IMR-90 (cell line): ENCODE measurements around the gene CFAP61. TPM values are rescaled to one million over a fixed set of nuclear protein-coding genes. Genes with fewer than 3 reads are reported as not detected.
A peak's percentile ranks its signal among the peaks of the same experiment; 100 is the strongest.

ENCODE experiments used
- ATAC-seq: fragments of 200-7000 bp; cut with Tn5 transposase; 2 replicates; pipeline ENCODE4 v1.9.1; 2020; ENCODE audit warnings: low read depth, mild to moderate bottlenecking, moderate library complexity
- BruUV-seq: library from RNA; stranded (reverse); fragments of 400-500 nt; replicated peaks from 2 replicates; lab custom pipeline; 2021; lab: Mats Ljungman, UMichigan
- CTCF ChIA-PET: fragments of 300-600 bp; formaldehyde crosslinking; extraction: SDS; loops from one replicate; lab custom pipeline; 2021; ENCODE audit warnings: antibody characterized with exemption; lab: Yijun Ruan, JAX
- POLR2A ChIA-PET: fragments of 300-600 bp; sonication (Branson Sonifier 250); formaldehyde crosslinking; loops from one replicate; lab custom pipeline; 2022; ENCODE audit warnings: antibody characterized with exemption; ENCODE audit not compliant: unreplicated experiment; lab: Charles Lee
- DNase-seq: peaks from one replicate; pipeline ENCODE4 v3.0.0; 2013
- H2AFZ ChIP-seq: replicated peaks from 2 replicates; pipeline ENCODE3; 2013; ENCODE audit warnings: low read length, mild to moderate bottlenecking; ENCODE audit not compliant: poor library complexity
- H2AK5ac ChIP-seq: 2 replicates; pipeline ENCODE4 v1.6.1; 2013; ENCODE audit warnings: low read depth, low read length, inconsistent platforms
- H2AK9ac ChIP-seq: replicated peaks from 2 replicates; pipeline ENCODE3; 2013; ENCODE audit warnings: mild to moderate bottlenecking, low read depth, low read length, moderate library complexity; ENCODE audit not compliant: poor library complexity
- H2BK120ac ChIP-seq: 2 replicates; pipeline ENCODE4 v1.6.1; 2013; ENCODE audit warnings: low read depth, low read length, inconsistent platforms
- H2BK15ac ChIP-seq: 3 replicates; pipeline ENCODE4 v1.6.1; 2013; ENCODE audit warnings: low read depth, low read length, inconsistent platforms
- H2BK20ac ChIP-seq: 2 replicates; pipeline ENCODE4 v1.6.1; 2013; ENCODE audit warnings: low read depth, mild to moderate bottlenecking, inconsistent platforms, low read length, moderate library complexity
- H2BK5ac ChIP-seq: 2 replicates; pipeline ENCODE4 v1.6.1; 2013; ENCODE audit warnings: mild to moderate bottlenecking, low read depth, low read length, inconsistent platforms; ENCODE audit not compliant: poor library complexity, severe bottlenecking
- H3K14ac ChIP-seq: replicated peaks from 2 replicates; pipeline ENCODE4 v1.6.1; 2013; ENCODE audit warnings: low read depth, low read length, inconsistent platforms
- H3K18ac ChIP-seq: 2 replicates; pipeline ENCODE4 v1.6.1; 2013; ENCODE audit warnings: low read depth, low read length, control low read depth
- H3K23ac ChIP-seq: 2 replicates; pipeline ENCODE4 v1.6.1; 2013; ENCODE audit warnings: low read depth, low read length, inconsistent platforms
- H3K27ac ChIP-seq: 2 replicates; pipeline ENCODE4 v1.5.1; 2013; ENCODE audit warnings: mild to moderate bottlenecking, control low read depth, low read length; ENCODE audit not compliant: insufficient read depth
- H3K27me3 ChIP-seq: 2 replicates; pipeline ENCODE4 v1.6.1; 2013; ENCODE audit warnings: low read length; ENCODE audit not compliant: control insufficient read depth, insufficient read depth
- H3K36me3 ChIP-seq: 2 replicates; pipeline ENCODE4 v1.6.1; 2013; ENCODE audit warnings: low read length, mixed read lengths; ENCODE audit not compliant: control insufficient read depth, insufficient read depth
- H3K4ac ChIP-seq: 2 replicates; pipeline ENCODE4 v1.6.1; 2013; ENCODE audit warnings: low read depth, low read length, inconsistent platforms
- H3K4me1 ChIP-seq: 2 replicates; pipeline ENCODE4 v1.6.1; 2013; ENCODE audit warnings: low read length, mixed read lengths; ENCODE audit not compliant: control insufficient read depth, insufficient read depth
- H3K4me2 ChIP-seq: 2 replicates; pipeline ENCODE4 v1.6.1; 2013; ENCODE audit warnings: low read depth, mild to moderate bottlenecking, control low read depth, low read length, moderate library complexity
- H3K4me3 ChIP-seq: 2 replicates; pipeline ENCODE4 v1.5.1; 2013; ENCODE audit warnings: low read depth, mild to moderate bottlenecking, control low read depth, low read length, moderate library complexity; ENCODE audit not compliant: insufficient read depth
- H3K56ac ChIP-seq: 2 replicates; pipeline ENCODE4 v1.6.1; 2013; ENCODE audit warnings: low read length, inconsistent platforms; ENCODE audit not compliant: insufficient read depth; ENCODE audit errors: extremely low read depth
- H3K79me1 ChIP-seq, 2 experiments: 2 replicates each; pipeline ENCODE4 v1.6.1; 2013; ENCODE audit warnings: low read length in 2 of 2, inconsistent platforms in 1 of 2, low read depth in 1 of 2
- H3K9ac ChIP-seq: 2 replicates; pipeline ENCODE4 v1.6.1; 2013; ENCODE audit warnings: low read depth, low read length, control low read depth
- H3K9me1 ChIP-seq: 2 replicates; pipeline ENCODE4 v1.6.1; 2013; ENCODE audit warnings: low read length, inconsistent platforms; ENCODE audit not compliant: insufficient read depth
- H3K9me3 ChIP-seq: 2 replicates; pipeline ENCODE4 v1.6.1; 2013; ENCODE audit warnings: low read length; ENCODE audit not compliant: control insufficient read depth, insufficient read depth
- H4K20me1 ChIP-seq: 2 replicates; pipeline ENCODE4 v1.6.1; 2013; ENCODE audit warnings: low read length, inconsistent platforms; ENCODE audit not compliant: insufficient read depth
- H4K5ac ChIP-seq: 2 replicates; pipeline ENCODE4 v1.6.1; 2013; ENCODE audit warnings: mild to moderate bottlenecking, low read depth, low read length, control low read depth
- H4K8ac ChIP-seq, 2 experiments: 2 replicates each; pipeline ENCODE4 v1.6.1; 2013; ENCODE audit warnings: low read depth in 2 of 2, low read length in 2 of 2, control low read depth in 1 of 2, inconsistent platforms in 1 of 2
- H4K91ac ChIP-seq: 2 replicates; pipeline ENCODE4 v1.6.1; 2013; ENCODE audit warnings: low read depth, low read length, inconsistent platforms; ENCODE audit not compliant: insufficient read depth
- NFE2L2 ChIP-seq: fragments of 150-350 bp; IDR thresholded peaks from 2 replicates; pipeline ENCODE4 v1.6.1; 2016; ENCODE audit warnings: low read depth, mild to moderate bottlenecking, low read length
- dilution Hi-C: fragments of 300-500 bp; cut with HindIII; formaldehyde crosslinking; loops from one replicate; pipeline ENCODE4 v1.14.3; 2018; ENCODE audit warnings: low sequenced_read_pairs; ENCODE audit not compliant: unreplicated experiment
- in situ Hi-C: fragments of 300-500 bp; cut with MboI; formaldehyde crosslinking; loops from 3 replicates; pipeline ENCODE4 v1.14.3; 2019; ENCODE audit warnings: low sequenced_read_pairs, inconsistent platforms, mixed read lengths
- intact Hi-C: fragments of 100-400 bp; cut with micrococcal nuclease; formaldehyde crosslinking; loops from 2 replicates; pipeline ENCODE4 v1.10.0; 2022
- polyA plus RNA-seq, 3 experiments: library from polyadenylated mRNA; depleted of rRNA; stranded (reverse); fragments of >200 nt; gene quantifications; 2 replicates each; pipeline ENCODE4 v1.2.3, GENCODE V29; 2012; ENCODE audit warnings: low replicate concordance in 1 of 3
- total RNA-seq: library from RNA; depleted of rRNA; stranded (reverse); fragments of >200 nt; gene quantifications from 2 replicates; pipeline ENCODE4 v1.2.3, GENCODE V29; 2012

CFAP61 gene
- total and polyA plus RNA-seq, 2 of the 4 experiments (the other 2 are of a cell fraction), result 0.07 TPM; not detected in 1

GRCh38 chr20:20022498-20022897, 29.8 kb upstream of the CFAP61 start:
- BruUV-seq, result no TSS peak
- no peak overlapping the region for H2BK120ac ChIP-seq
- peaks cover 19% of the 10 kb centered on the region for H3K9me1 ChIP-seq
- ATAC-seq (no peak), DNase-seq (no peak)
- peak overlapping the region; percentile 24; the same call in 1 of the 2 replicates for H3K27ac ChIP-seq
- H3K56ac ChIP-seq, result no peak overlapping the region
- CTCF ChIA-PET, result no interaction called here
- H4K5ac ChIP-seq, result no peak overlapping the region
- H2BK15ac ChIP-seq, result no peak overlapping the region
- TF ChIP-seq NFE2L2, result no peak
- H3K4me2 ChIP-seq, result peak overlapping the region; percentile 73
- peaks cover 21% of the 10 kb centered on the region for H4K20me1 ChIP-seq
- no peak overlapping the region for H2AFZ ChIP-seq
- no peak overlapping the region for H4K8ac ChIP-seq
- dilution Hi-C loops (no loop called here), intact Hi-C loops (no loop called here), in situ Hi-C loops (no loop called here)
- H3K36me3 ChIP-seq, result peaks cover 11% of the 10 kb centered on the region
- H3K23ac ChIP-seq, result no peak overlapping the region; the same call in 1 of the 2 replicates
- POLR2A ChIA-PET, result no interaction called here
- H3K27me3 ChIP-seq, result no peaks in the 10 kb centered on the region
- no peak overlapping the region for H3K14ac ChIP-seq
- H2AK5ac ChIP-seq, result peak overlapping the region; percentile 53; the same call in 1 of the 2 replicates
- no peak overlapping the region for H2AK9ac ChIP-seq
- peak overlapping the region; percentile 2; the same call in 1 of the 2 replicates for H4K91ac ChIP-seq
- H3K9me3 ChIP-seq, result no peaks in the 10 kb centered on the region
- no peak overlapping the region for H3K18ac ChIP-seq
- H2BK20ac ChIP-seq, result no peak overlapping the region
- H3K4ac ChIP-seq, result peak overlapping the region; percentile 40
- H3K4me1 ChIP-seq, result peaks cover 20% of the 10 kb centered on the region
- H3K9ac ChIP-seq, result no peak overlapping the region
- no peak overlapping the region for H3K4me3 ChIP-seq
- H3K79me1 ChIP-seq, result peaks cover 30 to 80% of the 10 kb centered on the region in 2 experiments
- peak overlapping the region; percentile 7 for H2BK5ac ChIP-seq
